HFFc6 (cell line): ENCODE data around the gene YBEY. TPM values are rescaled to one million over a fixed set of nuclear protein-coding genes. Genes with fewer than 3 reads are reported as not detected.
"Not testable (repeated sequence)": the region's sequence is repeated elsewhere in the genome, so short reads cannot be mapped to it uniquely, and the experiment has no call there.

ENCODE experiments used
- DNase-seq: peaks from one replicate; pipeline ENCODE4 v3.0.0-alpha.2; 2018
- H3K27ac Mint-ChIP-seq: 2 replicates; pipeline ENCODE4 v1.8.0; 2020; ENCODE audit warnings: mild to moderate bottlenecking, mixed read lengths
- H3K27me3 Mint-ChIP-seq: 2 replicates; pipeline ENCODE4 v1.8.0; 2021; ENCODE audit warnings: mild to moderate bottlenecking, moderate library complexity, mixed read lengths; ENCODE audit not compliant: insufficient read depth
- H3K36me3 Mint-ChIP-seq: 2 replicates; pipeline ENCODE4 v1.8.0; 2021; ENCODE audit warnings: low read depth, mixed read lengths
- H3K4me1 Mint-ChIP-seq: 2 replicates; pipeline ENCODE4 v1.8.0; 2020; ENCODE audit warnings: low read depth, mixed read lengths
- H3K4me3 Mint-ChIP-seq: 2 replicates; pipeline ENCODE4 v1.8.0; 2020; ENCODE audit warnings: mild to moderate bottlenecking, moderate library complexity, mixed read lengths
- H3K9me3 Mint-ChIP-seq: 2 replicates; pipeline ENCODE4 v1.8.0; 2020; ENCODE audit warnings: mild to moderate bottlenecking, mixed read lengths
- total RNA-seq, 6 experiments: library from RNA; stranded (reverse); fragmentation: NEBNext Ultra II Directional; extraction: Animal tissue kit (Norgen Biotek cat#: 25700); gene quantifications; 2 replicates in 1 of 6; 3 replicates in 5 of 6; pipeline ENCODE4 v1.2.3, GENCODE V29; 2021
- TF ChIP-seq, protein P1 (sequence below): fragments of 200-600 bp; sonication (generic); IDR thresholded peaks from 2 replicates; pipeline ENCODE4 v1.5.0; 2021; ENCODE audit warnings: antibody characterized with exemption, mild to moderate bottlenecking

YBEY gene
- total RNA-seq, 6 experiments from 2014 or later: 12.5 to 16.0 (median 15.5) TPM

DNA sequence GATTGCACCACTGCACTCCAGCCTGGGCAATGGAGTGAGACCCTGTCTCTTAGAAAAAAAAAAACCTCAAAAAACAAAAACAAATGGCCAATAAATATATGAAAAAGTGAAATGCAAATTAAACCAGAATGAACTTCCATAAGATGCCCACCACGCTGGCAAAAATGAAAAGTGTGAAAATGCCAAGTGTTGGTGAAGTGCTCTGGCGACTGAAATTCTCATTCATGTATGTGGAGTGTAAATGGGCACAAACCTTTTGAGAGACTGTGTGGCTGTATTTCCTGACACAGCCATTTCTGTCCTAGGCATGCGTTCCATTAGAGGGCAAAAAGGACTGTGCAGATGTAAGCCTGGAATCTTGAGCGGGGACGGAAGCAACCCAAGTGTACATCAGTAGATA is 18.3 kb downstream of the YBEY start:
- Mint-ChIP-seq H3K36me3 (peaks cover 10% of the 10 kb centered on the region), H3K27ac (no peak overlapping the region; the same call in 1 of the 2 replicates), H3K4me1 (peaks cover 9% of the 10 kb centered on the region), H3K27me3 (no peaks in the 10 kb centered on the region; the same call in 1 of the 2 replicates), H3K4me3 (no peak overlapping the region), H3K9me3 (no peaks in the 10 kb centered on the region)
- no peak for DNase-seq
- TF ChIP-seq, protein P1, sequence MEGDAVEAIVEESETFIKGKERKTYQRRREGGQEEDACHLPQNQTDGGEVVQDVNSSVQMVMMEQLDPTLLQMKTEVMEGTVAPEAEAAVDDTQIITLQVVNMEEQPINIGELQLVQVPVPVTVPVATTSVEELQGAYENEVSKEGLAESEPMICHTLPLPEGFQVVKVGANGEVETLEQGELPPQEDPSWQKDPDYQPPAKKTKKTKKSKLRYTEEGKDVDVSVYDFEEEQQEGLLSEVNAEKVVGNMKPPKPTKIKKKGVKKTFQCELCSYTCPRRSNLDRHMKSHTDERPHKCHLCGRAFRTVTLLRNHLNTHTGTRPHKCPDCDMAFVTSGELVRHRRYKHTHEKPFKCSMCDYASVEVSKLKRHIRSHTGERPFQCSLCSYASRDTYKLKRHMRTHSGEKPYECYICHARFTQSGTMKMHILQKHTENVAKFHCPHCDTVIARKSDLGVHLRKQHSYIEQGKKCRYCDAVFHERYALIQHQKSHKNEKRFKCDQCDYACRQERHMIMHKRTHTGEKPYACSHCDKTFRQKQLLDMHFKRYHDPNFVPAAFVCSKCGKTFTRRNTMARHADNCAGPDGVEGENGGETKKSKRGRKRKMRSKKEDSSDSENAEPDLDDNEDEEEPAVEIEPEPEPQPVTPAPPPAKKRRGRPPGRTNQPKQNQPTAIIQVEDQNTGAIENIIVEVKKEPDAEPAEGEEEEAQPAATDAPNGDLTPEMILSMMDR: no peak

DNA sequence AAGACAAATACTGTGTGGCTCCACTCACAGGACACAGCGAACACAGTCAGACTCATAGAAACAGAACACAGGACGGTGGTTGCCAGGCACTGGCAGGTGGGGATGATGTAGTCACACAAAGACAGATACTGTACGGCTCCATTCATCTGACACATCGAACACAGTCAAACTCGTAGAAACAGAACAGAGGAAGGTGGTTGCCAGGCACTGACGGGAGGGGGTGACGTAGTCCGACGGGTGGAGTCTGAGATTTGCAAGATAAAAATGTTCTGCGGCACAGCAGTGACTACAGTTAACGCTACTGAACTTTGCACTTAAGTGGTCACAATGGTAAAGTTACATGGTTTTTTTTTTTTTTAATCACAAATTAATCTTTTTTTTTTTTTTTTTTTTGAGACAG is 18.8 kb downstream of the YBEY start:
- peaks cover 9% of the 10 kb centered on the region for H3K36me3 Mint-ChIP-seq
- DNase-seq: no peak
- H3K27me3 Mint-ChIP-seq: no peaks in the 10 kb centered on the region; the same call in 1 of the 2 replicates
- H3K4me1 Mint-ChIP-seq: peaks cover 9% of the 10 kb centered on the region
- TF ChIP-seq, protein P1: no peak
- no peak overlapping the region for H3K4me3 Mint-ChIP-seq
- no peak overlapping the region; the same call in 1 of the 2 replicates for H3K27ac Mint-ChIP-seq
- H3K9me3 Mint-ChIP-seq: no peaks in the 10 kb centered on the region

DNA sequence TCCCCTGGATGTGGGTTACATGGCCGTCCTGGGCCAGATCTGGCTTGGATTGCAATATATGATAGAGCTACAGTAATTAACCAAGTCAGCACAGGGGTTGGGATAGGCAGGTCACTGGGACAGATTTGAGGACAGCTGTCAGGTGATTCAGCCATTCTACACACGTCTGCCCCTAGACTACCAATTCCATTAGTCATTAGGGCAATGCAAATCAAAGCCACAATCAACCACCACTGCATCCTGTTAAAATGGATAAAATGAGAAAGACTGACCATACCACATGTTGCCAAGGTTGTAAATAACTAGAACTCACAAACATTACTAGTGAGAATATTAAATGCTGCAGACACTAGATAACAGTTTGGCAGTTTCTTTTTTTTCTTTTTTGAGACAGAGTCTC is 21.5 kb downstream of the YBEY start:
- H3K4me1 Mint-ChIP-seq: peaks cover 9% of the 10 kb centered on the region
- no peak overlapping the region for H3K4me3 Mint-ChIP-seq
- TF ChIP-seq, protein P1: no peak
- peak; percentile 81 for DNase-seq
- H3K36me3 Mint-ChIP-seq: peaks cover 16% of the 10 kb centered on the region
- H3K9me3 Mint-ChIP-seq: no peaks in the 10 kb centered on the region
- H3K27ac Mint-ChIP-seq: peak overlapping the region; percentile 4
- H3K27me3 Mint-ChIP-seq: no peaks in the 10 kb centered on the region; the same call in 1 of the 2 replicates

DNA sequence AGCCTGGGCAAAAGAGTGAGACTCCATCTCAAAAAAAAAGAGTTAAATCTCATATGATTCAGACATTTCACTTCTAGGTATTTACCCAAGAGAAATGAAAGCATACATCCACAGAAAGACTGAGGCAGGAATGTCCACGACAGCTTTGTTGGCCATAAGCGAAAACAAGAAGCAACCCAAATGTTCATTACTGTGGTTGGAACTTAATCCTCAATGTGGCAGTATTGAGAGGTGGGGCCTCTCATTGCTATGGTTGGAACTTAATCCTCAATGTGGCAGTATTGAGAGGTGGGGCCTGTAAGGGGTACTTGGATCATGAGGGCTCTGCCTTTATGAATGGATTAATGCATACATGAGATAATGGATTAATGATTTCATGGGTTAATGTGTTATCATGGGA is 22.3 kb downstream of the YBEY start:
- no peak overlapping the region for H3K27ac Mint-ChIP-seq
- no peaks in the 10 kb centered on the region; the same call in 1 of the 2 replicates for H3K27me3 Mint-ChIP-seq
- H3K36me3 Mint-ChIP-seq: peaks cover 19% of the 10 kb centered on the region
- no peaks in the 10 kb centered on the region for H3K9me3 Mint-ChIP-seq
- no peak for DNase-seq
- TF ChIP-seq, protein P1: no peak
- peaks cover 9% of the 10 kb centered on the region for H3K4me1 Mint-ChIP-seq
- no peak overlapping the region for H3K4me3 Mint-ChIP-seq

DNA sequence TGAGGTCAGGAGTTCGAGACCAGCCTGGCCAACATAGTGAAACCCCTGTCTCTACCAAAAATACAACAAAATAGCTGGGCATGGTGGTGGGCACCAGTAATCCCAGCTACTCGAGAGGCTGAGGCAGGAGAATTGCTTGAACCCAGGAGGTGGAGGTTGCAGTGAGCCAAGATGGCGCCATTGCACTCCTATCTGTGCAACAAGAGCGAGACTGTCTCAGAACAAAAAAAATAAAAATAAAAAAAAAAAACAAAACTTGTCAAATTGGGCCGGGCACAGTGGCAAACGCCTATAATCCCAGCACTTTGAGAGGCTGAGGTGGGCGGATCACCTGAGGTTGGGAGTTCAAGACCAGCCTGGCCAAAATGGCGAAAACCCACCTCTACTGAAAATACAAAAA is 24.1 kb downstream of the YBEY start:
- not testable (repeated sequence) for DNase-seq, H3K4me1 Mint-ChIP-seq, H3K27me3 Mint-ChIP-seq, H3K9me3 Mint-ChIP-seq, H3K4me3 Mint-ChIP-seq, H3K27ac Mint-ChIP-seq
- peaks cover 11% of the 10 kb centered on the region; the same call in 1 of the 2 replicates for H3K36me3 Mint-ChIP-seq
- TF ChIP-seq, protein P1: peak; percentile 8; the same call in 1 of the 2 replicates
